ENCODE results near the gene IL36A. TPM values are rescaled to one million over a fixed set of nuclear protein-coding genes. Genes with fewer than 3 reads are reported as not detected.
A peak's percentile ranks its signal among the peaks of the same experiment; 100 is the strongest.

Gene IL36A, protein sequence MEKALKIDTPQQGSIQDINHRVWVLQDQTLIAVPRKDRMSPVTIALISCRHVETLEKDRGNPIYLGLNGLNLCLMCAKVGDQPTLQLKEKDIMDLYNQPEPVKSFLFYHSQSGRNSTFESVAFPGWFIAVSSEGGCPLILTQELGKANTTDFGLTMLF
- total RNA-seq (not detected in 2 replicates), polyA plus RNA-seq (not detected in 2 replicates)

DNA sequence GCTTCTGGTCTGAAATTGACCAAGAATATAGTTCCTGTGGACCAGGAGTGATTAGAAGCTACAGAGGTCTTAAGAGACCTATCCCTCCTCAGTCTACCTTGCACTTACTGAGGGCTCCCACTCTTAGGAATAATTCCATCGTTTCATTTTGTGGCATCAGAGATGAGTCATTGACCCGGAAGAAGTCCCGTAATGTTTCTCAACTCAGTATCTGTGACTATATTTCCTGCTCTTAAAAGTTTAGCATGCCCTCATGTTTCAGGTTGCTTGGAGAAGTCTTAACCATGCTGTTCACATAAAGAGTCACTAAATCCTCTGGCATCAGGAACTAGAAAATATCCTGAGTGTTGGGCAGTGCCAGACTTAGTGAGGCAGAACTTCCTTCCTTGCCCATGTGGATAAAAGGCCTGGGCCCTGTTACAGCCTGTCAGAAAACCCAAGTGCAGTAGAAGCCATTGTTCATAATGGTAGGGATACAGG is at the start of gene IL36A:
TSS of gene IL36A (plus strand) at position 430 of the 480 bp plus-strand sequence. CDS start 413 bp downstream, outside the sequence.
- Histone ChIP-seq H3K9me3 (ENCODE audit: low read depth) (peaks cover 7% of the 10 kb centered on the region), H3K79me2 (no peaks in the 10 kb centered on the region), H3K27ac (no peak within 1 kb of the TSS), H2AFZ (no peak within 1 kb of the TSS), H3K4me2 (no peak within 1 kb of the TSS), H3K4me3 (no peak within 1 kb of the TSS), H3K27me3 (no peaks in the 10 kb centered on the region), H3K36me3 (replicated peaks; ENCODE audit: insufficient read depth, low read depth) (no peaks in the 10 kb centered on the region), H4K20me1 (ENCODE audit: insufficient read depth, poor library complexity, severe bottlenecking) (no peaks in the 10 kb centered on the region), H3K9me2 (replicated peaks; ENCODE audit: insufficient read depth) (no peaks in the 10 kb centered on the region), H3K4me1 (ENCODE audit: insufficient read depth) (no peaks in the 10 kb centered on the region)
- TF ChIP-seq EZH2 (IDR thresholded peaks at IDR 0.05; ENCODE audit: borderline replicate concordance) (no peak), EZH2phosphoT487 (IDR thresholded peaks at IDR 0.05; ENCODE audit: low read depth, severe bottlenecking, unreplicated experiment) (no peak)
- TF ChIP-seq, protein P1, sequence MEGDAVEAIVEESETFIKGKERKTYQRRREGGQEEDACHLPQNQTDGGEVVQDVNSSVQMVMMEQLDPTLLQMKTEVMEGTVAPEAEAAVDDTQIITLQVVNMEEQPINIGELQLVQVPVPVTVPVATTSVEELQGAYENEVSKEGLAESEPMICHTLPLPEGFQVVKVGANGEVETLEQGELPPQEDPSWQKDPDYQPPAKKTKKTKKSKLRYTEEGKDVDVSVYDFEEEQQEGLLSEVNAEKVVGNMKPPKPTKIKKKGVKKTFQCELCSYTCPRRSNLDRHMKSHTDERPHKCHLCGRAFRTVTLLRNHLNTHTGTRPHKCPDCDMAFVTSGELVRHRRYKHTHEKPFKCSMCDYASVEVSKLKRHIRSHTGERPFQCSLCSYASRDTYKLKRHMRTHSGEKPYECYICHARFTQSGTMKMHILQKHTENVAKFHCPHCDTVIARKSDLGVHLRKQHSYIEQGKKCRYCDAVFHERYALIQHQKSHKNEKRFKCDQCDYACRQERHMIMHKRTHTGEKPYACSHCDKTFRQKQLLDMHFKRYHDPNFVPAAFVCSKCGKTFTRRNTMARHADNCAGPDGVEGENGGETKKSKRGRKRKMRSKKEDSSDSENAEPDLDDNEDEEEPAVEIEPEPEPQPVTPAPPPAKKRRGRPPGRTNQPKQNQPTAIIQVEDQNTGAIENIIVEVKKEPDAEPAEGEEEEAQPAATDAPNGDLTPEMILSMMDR (IDR thresholded peaks at IDR 0.05; ENCODE audit: poor library complexity) = no peak
- WGBS (ENCODE audit: low lambda C conversion rate, missing lambda C conversion rate) = 91% methylated on average over 3 of the region's 3 CpGs
- no peak for DNase-seq (ENCODE audit: low spot score)

DNA sequence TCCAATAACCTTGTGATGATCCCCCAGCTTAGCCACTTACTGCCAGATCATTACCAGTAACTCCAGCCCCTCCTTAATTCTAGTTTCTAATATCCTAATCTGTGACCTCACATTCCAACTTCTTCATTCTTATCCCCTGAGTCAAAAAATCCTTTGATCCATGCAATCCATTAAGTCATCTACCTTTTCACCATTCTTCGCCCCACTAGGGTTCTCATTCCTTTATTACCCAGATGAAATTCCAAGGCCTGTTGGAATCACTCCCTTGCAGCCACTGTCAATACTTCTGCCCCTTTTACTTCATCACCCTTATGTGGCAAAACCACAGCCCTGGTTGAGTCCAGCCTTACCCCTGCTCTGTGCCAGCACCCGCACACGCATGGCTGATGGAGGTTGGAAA is 47.7 kb upstream of the IL36A start:
- Histone ChIP-seq H3K4me1 (ENCODE audit: insufficient read depth) (no peaks in the 10 kb centered on the region), H3K79me2 (no peaks in the 10 kb centered on the region), H4K20me1 (ENCODE audit: insufficient read depth, poor library complexity, severe bottlenecking) (no peaks in the 10 kb centered on the region), H3K27ac (no peak overlapping the region), H3K27me3 (no peaks in the 10 kb centered on the region), H2AFZ (no peak overlapping the region), H3K4me2 (no peak overlapping the region), H3K9me3 (ENCODE audit: low read depth) (no peaks in the 10 kb centered on the region), H3K4me3 (no peak overlapping the region), H3K36me3 (replicated peaks; ENCODE audit: insufficient read depth, low read depth) (no peaks in the 10 kb centered on the region), H3K9me2 (replicated peaks; ENCODE audit: insufficient read depth) (no peaks in the 10 kb centered on the region)
- 95% methylated on average over 3 of the region's 3 CpGs for whole genome bisulfite sequencing (ENCODE audit: low lambda C conversion rate, missing lambda C conversion rate)
- no peak for DNase-seq (ENCODE audit: low spot score)
- TF ChIP-seq, protein P1 (IDR thresholded peaks at IDR 0.05; ENCODE audit: poor library complexity) = no peak
- TF ChIP-seq EZH2 (IDR thresholded peaks at IDR 0.05; ENCODE audit: borderline replicate concordance) (no peak), EZH2phosphoT487 (IDR thresholded peaks at IDR 0.05; ENCODE audit: low read depth, severe bottlenecking, unreplicated experiment) (no peak)

DNA sequence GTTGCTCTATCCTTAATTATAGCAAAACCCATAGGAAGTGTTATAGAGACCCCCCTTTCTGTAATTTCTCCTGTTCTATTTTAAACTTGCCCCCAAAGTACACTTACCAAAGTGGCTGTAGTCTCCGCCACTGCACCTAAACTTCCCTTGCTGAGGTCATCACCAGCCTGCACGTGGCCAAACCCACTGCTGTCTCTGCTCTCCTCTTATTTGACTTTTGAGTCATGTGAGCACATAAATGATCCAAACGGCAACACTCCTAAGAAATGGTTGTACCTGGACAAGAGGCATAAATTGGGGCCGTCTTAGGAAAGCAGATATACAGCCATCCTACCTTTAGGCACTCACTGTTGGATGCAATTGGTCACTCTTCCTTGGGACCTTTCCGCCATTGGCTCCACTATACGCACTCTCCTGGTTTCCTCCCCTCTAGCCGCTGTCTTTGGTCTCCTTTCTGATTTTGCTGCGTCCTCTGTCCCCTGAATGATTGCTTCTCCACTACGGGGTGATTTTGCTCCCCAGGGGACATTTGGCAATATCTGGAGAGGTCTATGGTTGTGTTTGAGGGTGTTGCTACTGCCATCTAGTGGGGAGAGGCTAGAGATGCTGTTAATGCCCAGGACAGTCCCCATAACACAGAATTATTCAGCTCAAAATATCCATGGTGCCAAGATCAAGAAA is 46.7 kb upstream of the IL36A start:
- Histone ChIP-seq H3K36me3 (replicated peaks; ENCODE audit: insufficient read depth, low read depth) (no peaks in the 10 kb centered on the region), H3K9me3 (ENCODE audit: low read depth) (no peaks in the 10 kb centered on the region), H3K4me3 (no peak overlapping the region), H3K4me1 (ENCODE audit: insufficient read depth) (no peaks in the 10 kb centered on the region), H3K27ac (no peak overlapping the region), H4K20me1 (ENCODE audit: insufficient read depth, poor library complexity, severe bottlenecking) (no peaks in the 10 kb centered on the region), H3K9me2 (replicated peaks; ENCODE audit: insufficient read depth) (no peaks in the 10 kb centered on the region), H3K27me3 (no peaks in the 10 kb centered on the region), H2AFZ (peak overlapping the region; percentile 13), H3K79me2 (no peaks in the 10 kb centered on the region), H3K4me2 (no peak overlapping the region)
- TF ChIP-seq EZH2 (IDR thresholded peaks at IDR 0.05; ENCODE audit: borderline replicate concordance) = no peak
- TF ChIP-seq, protein P1 (IDR thresholded peaks at IDR 0.05; ENCODE audit: poor library complexity) = peak; percentile 72
- TF ChIP-seq EZH2phosphoT487 (IDR thresholded peaks at IDR 0.05; ENCODE audit: low read depth, severe bottlenecking, unreplicated experiment) = no peak
- DNase-seq (ENCODE audit: low spot score) = peak; percentile 66
- 56% methylated on average over 9 of the region's 9 CpGs for WGBS (ENCODE audit: low lambda C conversion rate, missing lambda C conversion rate)

Measured in hepatocyte (in vitro differentiated cells).